GM19397 (cell line): ENCODE results near the gene LINS1.
A peak's percentile ranks its signal among the peaks of the same experiment; 100 is the strongest.
"Not testable (repeated sequence)": the region's sequence is repeated elsewhere in the genome, so short reads cannot be mapped to it uniquely, and the experiment has no call there.

ENCODE experiments used
- ATAC-seq: cut with Tn5 transposase; IDR thresholded peaks from one replicate; pipeline ENCODE4 v1.9.1; 2021; ENCODE audit warnings: mild to moderate bottlenecking, moderate library complexity; ENCODE audit not compliant: unreplicated experiment

Gene LINS1

GRCh38 chr15:100602823-100603393 is 924 bp upstream of the LINS1 start:
- ATAC-seq: peak; percentile 33

GRCh38 chr15:100601617-100602063 is 344 bp downstream of the LINS1 start:
- peak; percentile 16 for ATAC-seq

GRCh38 chr15:100601163-100601562 is 821 bp downstream of the LINS1 start:
- no peak for ATAC-seq

GRCh38 chr15:100598655-100599054 is 3.3 kb downstream of the LINS1 start:
- ATAC-seq: no peak

- ATAC-seq: no peak
These were observed 4.1 kb downstream of the LINS1 start for GRCh38 chr15:100597862-100598261.

- ATAC-seq: peak; percentile 74
These were observed 5.2 kb downstream of the LINS1 start for GRCh38 chr15:100596792-100597191.

GRCh38 chr15:100595964-100596363 is 6.0 kb downstream of the LINS1 start:
- no peak for ATAC-seq

GRCh38 chr15:100593431-100593830 is 8.6 kb downstream of the LINS1 start:
- no peak for ATAC-seq

GRCh38 chr15:100592898-100593297 is 9.1 kb downstream of the LINS1 start:
- ATAC-seq: no peak

GRCh38 chr15:100591835-100592234 is 10.1 kb downstream of the LINS1 start:
- no peak for ATAC-seq

GRCh38 chr15:100591163-100591562 is 10.8 kb downstream of the LINS1 start:
- ATAC-seq: not testable (repeated sequence)

- no peak for ATAC-seq
These were observed 13.2 kb downstream of the LINS1 start for GRCh38 chr15:100588638-100589242.

GRCh38 chr15:100580414-100580813 is 21.6 kb downstream of the LINS1 start:
- no peak for ATAC-seq

- no peak for ATAC-seq
These were observed 28.5 kb downstream of the LINS1 start for GRCh38 chr15:100573526-100573925.

- no peak for ATAC-seq
These were observed 29.5 kb downstream of the LINS1 start for GRCh38 chr15:100572362-100572983.

- no peak for ATAC-seq
These were observed 30.3 kb downstream of the LINS1 start for GRCh38 chr15:100571592-100572167.

- no peak for ATAC-seq
These were observed 31.2 kb downstream of the LINS1 start for GRCh38 chr15:100570735-100571313.

- ATAC-seq: no peak
These were observed 31.7 kb downstream of the LINS1 start for GRCh38 chr15:100570275-100570674.

GRCh38 chr15:100569391-100569790 is 32.6 kb downstream of the LINS1 start:
- ATAC-seq: no peak

- ATAC-seq: no peak
These were observed 34.9 kb downstream of the LINS1 start for GRCh38 chr15:100566850-100567628.

- ATAC-seq: no peak
These were observed 36.4 kb downstream of the LINS1 start for GRCh38 chr15:100565591-100565990.
